Endothelial cell of umbilical vein (primary cell): ENCODE results near the gene HACE1. TPM values are rescaled to one million over a fixed set of nuclear protein-coding genes. Genes with fewer than 3 reads are reported as not detected.

Source experiments
- BruUV-seq: library from RNA; stranded (reverse); fragments of 400-500 nt; replicated peaks from 2 replicates; lab custom pipeline; 2021; lab: Mats Ljungman, UMichigan
- CTCF ChIA-PET: fragments of 300-600, 350-600 bp; sonication (Branson Sonifier 250); formaldehyde crosslinking; loops from one replicate; lab custom pipeline; 2021; ENCODE audit warnings: antibody characterized with exemption, inconsistent platforms; lab: Charles Lee
- POLR2A ChIA-PET: fragments of 300-600, 350-600 bp; sonication (Branson Sonifier 250); formaldehyde crosslinking; loops from one replicate; lab custom pipeline; 2021; ENCODE audit warnings: antibody characterized with exemption, inconsistent platforms; lab: Charles Lee
- DNase-seq: peaks from one replicate; pipeline ENCODE4 v3.0.0-alpha.2; 2011; ENCODE audit warnings: low read depth, low spot score
- FAIRE-seq: peaks from 2 replicates; lab custom pipeline; 2011; peaks lifted over from hg19 to GRCh38; lab: Jason Lieb, UNC
- H2AFZ ChIP-seq: 2 replicates; pipeline ENCODE4 v1.6.0; 2012; ENCODE audit warnings: low read depth, low read length, control low read depth, inconsistent platforms
- H3K27ac ChIP-seq: 2 replicates; pipeline ENCODE4 v1.5.1; 2011; ENCODE audit warnings: low read depth, mild to moderate bottlenecking, control low read depth, low read length, moderate library complexity; ENCODE audit not compliant: insufficient read depth
- H3K27me3 ChIP-seq, 2 experiments: 2 replicates each; pipeline versions ENCODE4 v1.6.0 to v1.6.1; 2011; ENCODE audit warnings: low read length in 2 of 2, mixed read lengths in 1 of 2; ENCODE audit not compliant: control insufficient read depth in 2 of 2, insufficient read depth in 2 of 2
- H3K36me3 ChIP-seq, 2 experiments: 2 replicates in 1 of 2; 3 replicates in 1 of 2; pipeline ENCODE4 v1.5.1; 2011; ENCODE audit warnings: low read length in 2 of 2, mild to moderate bottlenecking in 1 of 2, moderate library complexity in 1 of 2; ENCODE audit not compliant: control insufficient read depth in 2 of 2, insufficient read depth in 2 of 2; ENCODE audit errors: extremely low read depth in 1 of 2
- H3K4me1 ChIP-seq: 3 replicates; pipeline ENCODE4 v1.5.1; 2011; ENCODE audit warnings: mild to moderate bottlenecking, low read length; ENCODE audit not compliant: control insufficient read depth, insufficient read depth; ENCODE audit errors: extremely low read depth
- H3K4me2 ChIP-seq: 2 replicates; pipeline ENCODE4 v1.6.1; 2011; ENCODE audit warnings: low read length, control low read depth, mixed read lengths; ENCODE audit not compliant: insufficient read depth
- H3K4me3 ChIP-seq, 3 experiments: fragments of 200-600 bp in 1 of 3; sonication (generic), shearing (Covaris generic) in 1 of 3; replicated peaks in 1 of 3; 2 replicates each; pipeline ENCODE4 v1.5.1; 2011 to 2016; ENCODE audit warnings: control low read depth in 3 of 3, low read length in 3 of 3, mild to moderate bottlenecking in 2 of 3, inconsistent platforms in 1 of 3, low read depth in 1 of 3, moderate library complexity in 1 of 3; ENCODE audit not compliant: insufficient read depth in 1 of 3
- H3K79me2 ChIP-seq: 2 replicates; pipeline ENCODE4 v1.6.0; 2012; ENCODE audit warnings: low read length, inconsistent platforms; ENCODE audit not compliant: control insufficient read depth, insufficient read depth
- H3K9ac ChIP-seq: replicated peaks from 2 replicates; pipeline ENCODE3; 2011; ENCODE audit warnings: low read length, control low read depth; ENCODE audit not compliant: insufficient read depth; ENCODE audit errors: extremely low read depth
- H3K9me1 ChIP-seq: replicated peaks from 3 replicates; pipeline ENCODE4 v1.6.0; 2011; ENCODE audit warnings: mild to moderate bottlenecking, low read length; ENCODE audit not compliant: control insufficient read depth, insufficient read depth; ENCODE audit errors: extremely low read depth
- H3K9me3 ChIP-seq: replicated peaks from 2 replicates; pipeline ENCODE4 v1.5.1; 2012; ENCODE audit warnings: low read length, inconsistent platforms; ENCODE audit not compliant: control insufficient read depth, insufficient read depth
- H4K20me1 ChIP-seq: replicated peaks from 2 replicates; pipeline ENCODE3; 2011; ENCODE audit warnings: mild to moderate bottlenecking, low read length; ENCODE audit not compliant: control insufficient read depth, insufficient read depth; ENCODE audit errors: extremely low read depth
- EZH2 ChIP-seq: IDR thresholded peaks from 2 replicates; pipeline ENCODE4 v1.6.1; 2012; ENCODE audit warnings: borderline replicate concordance, low read depth, mild to moderate bottlenecking, moderate library complexity, low read length, inconsistent platforms; ENCODE audit not compliant: severe bottlenecking
- FOS ChIP-seq: IDR thresholded peaks from 2 replicates; pipeline ENCODE4 v1.6.1; 2011; ENCODE audit warnings: mild to moderate bottlenecking, low read length, moderate library complexity, borderline replicate concordance; ENCODE audit not compliant: insufficient read depth
- GATA2 ChIP-seq: IDR thresholded peaks from 2 replicates; pipeline ENCODE4 v1.7.0; 2011; ENCODE audit warnings: low read depth, mild to moderate bottlenecking, moderate library complexity, mixed read lengths, low read length; ENCODE audit not compliant: insufficient read length, insufficient read depth
- JUN ChIP-seq: IDR thresholded peaks from 2 replicates; pipeline ENCODE4 v1.6.1; 2011; ENCODE audit warnings: borderline replicate concordance, low read depth; ENCODE audit not compliant: insufficient read length, insufficient read depth
- MYC ChIP-seq: IDR thresholded peaks from one replicate; pipeline ENCODE4 v1.6.1; 2011; ENCODE audit warnings: mild to moderate bottlenecking, low read depth, low read length
- POLR2A ChIP-seq: IDR thresholded peaks from 2 replicates; pipeline ENCODE4 v1.6.1; 2012; ENCODE audit warnings: low read depth, mild to moderate bottlenecking, control low read depth, low read length
- POLR2AphosphoS5 ChIP-seq: IDR thresholded peaks from 2 replicates; pipeline ENCODE4 v1.6.1; 2012; ENCODE audit warnings: low read depth, mild to moderate bottlenecking, control low read depth, low read length, moderate library complexity; ENCODE audit not compliant: insufficient read depth
- dilution Hi-C: fragments of 300-500 bp; cut with MboI; formaldehyde crosslinking; loops from one replicate; pipeline ENCODE4 v1.15.0; 2019; ENCODE audit warnings: low sequenced_read_pairs; ENCODE audit not compliant: extremely low pct_ligation_motif_present
- intact Hi-C: fragments of 100-400 bp; cut with micrococcal nuclease; formaldehyde crosslinking; loops from one replicate; pipeline ENCODE4 v1.10.0; 2022
- polyA plus RNA-seq, 4 experiments: library from polyadenylated mRNA; depleted of rRNA in 3 of 4; stranded (reverse) in 3 of 4; unstranded in 1 of 4; fragments of >200 nt; gene quantifications; 2 replicates each; pipeline versions ENCODE4 v1.2.1 to v1.2.3, GENCODE V29; 2011 to 2012; ENCODE audit warnings: missing spikeins in 1 of 4
- total RNA-seq: library from RNA; stranded (reverse); gene quantifications from 2 replicates; pipeline ENCODE4 v1.2.3, GENCODE V29; 2021
- TF ChIP-seq, protein P1 (sequence below), 2 donors: IDR thresholded peaks; 1 replicate in 1 of 2; 2 replicates in 1 of 2; pipeline ENCODE4 v1.5.1; 2011; ENCODE audit warnings: low read length in 2 of 2, mild to moderate bottlenecking in 2 of 2, moderate library complexity in 2 of 2, control low read depth in 1 of 2, inconsistent platforms in 1 of 2, low read depth in 1 of 2; ENCODE audit not compliant: insufficient read depth in 1 of 2; ENCODE audit errors: extremely low read depth in 1 of 2
- TF ChIP-seq, protein P2 (sequence below): IDR thresholded peaks from 2 replicates; pipeline ENCODE4 v1.6.1; 2011; ENCODE audit not compliant: insufficient read depth, insufficient read length

HACE1 gene
- total and polyA plus RNA-seq, 2 donors (not counting 3 experiments of a cell fraction or from before 2014, with no cell fraction given), result 4.9 to 14.8 TPM

DNA sequence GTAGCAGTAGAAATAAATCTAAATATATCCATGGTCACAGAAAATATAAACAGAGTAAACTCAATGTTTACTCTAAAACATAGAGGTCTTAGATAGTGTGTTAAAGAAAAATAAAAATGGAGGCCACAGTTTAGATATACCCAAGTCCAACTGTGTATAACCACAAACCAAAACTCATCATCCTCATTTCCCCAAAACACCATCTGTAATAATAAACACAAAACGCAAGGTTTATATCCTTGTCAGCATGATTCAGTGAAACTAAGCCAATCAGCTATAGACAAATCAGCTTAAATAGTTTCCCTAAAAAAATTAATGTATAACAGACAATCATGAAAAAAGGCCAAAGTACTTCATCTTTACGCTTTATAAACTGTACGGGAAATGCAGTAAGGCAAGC lies 2.7 kb upstream of the HACE1 start:
- Histone ChIP-seq H3K27ac (no peak overlapping the region), H3K36me3 (no peaks in the 10 kb centered on the region), H4K20me1 (no peaks in the 10 kb centered on the region), H3K9ac (no peak overlapping the region), H3K9me3 (no peaks in the 10 kb centered on the region), H3K79me2 (peaks cover 9% of the 10 kb centered on the region), H3K4me1 (peaks cover 8% of the 10 kb centered on the region), H3K27me3 (no peaks in the 10 kb centered on the region), H2AFZ (no peak overlapping the region), H3K9me1 (no peaks in the 10 kb centered on the region), H3K4me3 (no peak overlapping the region), H3K4me2 (no peak overlapping the region)
- FAIRE-seq (no peak), DNase-seq (no peak)
- BruUV-seq, result no TSS peak
- TF ChIP-seq POLR2A, result no peak
- TF ChIP-seq JUN, result no peak
- no peak for TF ChIP-seq GATA2
- no peak for TF ChIP-seq EZH2
- TF ChIP-seq, protein P1, sequence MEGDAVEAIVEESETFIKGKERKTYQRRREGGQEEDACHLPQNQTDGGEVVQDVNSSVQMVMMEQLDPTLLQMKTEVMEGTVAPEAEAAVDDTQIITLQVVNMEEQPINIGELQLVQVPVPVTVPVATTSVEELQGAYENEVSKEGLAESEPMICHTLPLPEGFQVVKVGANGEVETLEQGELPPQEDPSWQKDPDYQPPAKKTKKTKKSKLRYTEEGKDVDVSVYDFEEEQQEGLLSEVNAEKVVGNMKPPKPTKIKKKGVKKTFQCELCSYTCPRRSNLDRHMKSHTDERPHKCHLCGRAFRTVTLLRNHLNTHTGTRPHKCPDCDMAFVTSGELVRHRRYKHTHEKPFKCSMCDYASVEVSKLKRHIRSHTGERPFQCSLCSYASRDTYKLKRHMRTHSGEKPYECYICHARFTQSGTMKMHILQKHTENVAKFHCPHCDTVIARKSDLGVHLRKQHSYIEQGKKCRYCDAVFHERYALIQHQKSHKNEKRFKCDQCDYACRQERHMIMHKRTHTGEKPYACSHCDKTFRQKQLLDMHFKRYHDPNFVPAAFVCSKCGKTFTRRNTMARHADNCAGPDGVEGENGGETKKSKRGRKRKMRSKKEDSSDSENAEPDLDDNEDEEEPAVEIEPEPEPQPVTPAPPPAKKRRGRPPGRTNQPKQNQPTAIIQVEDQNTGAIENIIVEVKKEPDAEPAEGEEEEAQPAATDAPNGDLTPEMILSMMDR (IDR thresholded peaks at IDR 0.05; ENCODE audit: extremely low read depth in 1 of 2, insufficient read depth in 1 of 2, low read depth in 1 of 2, low read length in 2 of 2), result no peak
- TF ChIP-seq POLR2AphosphoS5, result no peak
- TF ChIP-seq MYC, result no peak
- TF ChIP-seq, protein P2, sequence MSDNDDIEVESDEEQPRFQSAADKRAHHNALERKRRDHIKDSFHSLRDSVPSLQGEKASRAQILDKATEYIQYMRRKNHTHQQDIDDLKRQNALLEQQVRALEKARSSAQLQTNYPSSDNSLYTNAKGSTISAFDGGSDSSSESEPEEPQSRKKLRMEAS, result no peak
- TF ChIP-seq FOS, result no peak
- ChIA-PET CTCF (no interaction called here), POLR2A (no interaction called here)
- intact Hi-C loops (no loop called here), dilution Hi-C loops (no loop called here)
